Coronary artery (tissue), 2 donors: ENCODE data around the gene RNF13.
A peak's percentile ranks its signal among the peaks of the same experiment; 100 is the strongest.

Source experiments
- DNase-seq: peaks from one replicate; pipeline ENCODE4 v3.0.0-alpha.2; 2017; ENCODE audit warnings: low spot score
- H3K27ac ChIP-seq, 2 donors: fragments of 200-600 bp; sonication (generic); one replicate each; pipeline ENCODE4 v1.5.1; 2016 to 2019
- H3K4me3 ChIP-seq: fragments of 200-600 bp; sonication (generic); 2 replicates; pipeline ENCODE4 v1.5.1; 2016; ENCODE audit warnings: mild to moderate bottlenecking, moderate library complexity
- CTCF ChIP-seq: fragments of 200-600 bp; sonication (generic); IDR thresholded peaks from one replicate; pipeline ENCODE4 v1.5.1; 2019; ENCODE audit warnings: antibody characterized with exemption

Gene RNF13

GRCh38 chr3:149990423-149990948 is 177.5 kb downstream of the RNF13 start:
- DNase-seq: no peak
- H3K4me3 ChIP-seq: no peak overlapping the region
- no peak for TF ChIP-seq CTCF
- H3K27ac ChIP-seq: peak overlapping the region in 1 of 2 donors; percentile 5

- Histone ChIP-seq H3K27ac (no peak overlapping the region), H3K4me3 (no peak overlapping the region)
- no peak for TF ChIP-seq CTCF
- DNase-seq: no peak
Observed at GRCh38 chr3:149992416-149993058, 179.5 kb downstream of the RNF13 start.

GRCh38 chr3:149998946-149999345 is 185.9 kb downstream of the RNF13 start:
- no peak overlapping the region for H3K4me3 ChIP-seq
- DNase-seq: no peak
- no peak overlapping the region for H3K27ac ChIP-seq
- no peak for TF ChIP-seq CTCF

GRCh38 chr3:149999421-149999820 is 186.4 kb downstream of the RNF13 start:
- TF ChIP-seq CTCF: no peak
- DNase-seq: no peak
- Histone ChIP-seq H3K27ac (no peak overlapping the region), H3K4me3 (no peak overlapping the region)

GRCh38 chr3:150000641-150001040 is 187.6 kb downstream of the RNF13 start:
- TF ChIP-seq CTCF: no peak
- Histone ChIP-seq H3K4me3 (no peak overlapping the region), H3K27ac (no peak overlapping the region)
- no peak for DNase-seq

- Histone ChIP-seq H3K27ac (no peak overlapping the region), H3K4me3 (no peak overlapping the region)
- no peak for DNase-seq
- TF ChIP-seq CTCF: no peak
Observed at GRCh38 chr3:150005243-150006112, 192.5 kb downstream of the RNF13 start.
